Esophagus squamous epithelium (tissue), 5 donors: Measurements from ENCODE around the gene GRK2. TPM values are rescaled to one million over a fixed set of nuclear protein-coding genes. Genes with fewer than 3 reads are reported as not detected.
"Not testable (repeated sequence)": the region's sequence is repeated elsewhere in the genome, so short reads cannot be mapped to it uniquely, and the experiment has no call there.

Experiments used
- DNase-seq: peaks from one replicate; lab custom pipeline; 2025; lab: John Stamatoyannopoulos, UW
- H3K27ac ChIP-seq, 4 donors: fragments of 200-600 bp; sonication (generic); one replicate each; pipeline ENCODE4 v1.5.1; 2016 to 2019; ENCODE audit warnings: mild to moderate bottlenecking in 1 of 4
- H3K27me3 ChIP-seq, 4 donors: fragments of 200-600 bp; sonication (generic); 1 replicate in 3 of 4; 2 replicates in 1 of 4; pipeline versions ENCODE4 v1.5.1 to v1.6.0; 2017 to 2021; ENCODE audit warnings: antibody characterized with exemption in 1 of 4
- H3K36me3 ChIP-seq, 3 donors: fragments of 200-600 bp; sonication (generic); one replicate each; pipeline ENCODE4 v1.5.1; 2016 to 2019
- H3K4me1 ChIP-seq, 3 donors: fragments of 200-600 bp; sonication (generic); one replicate each; pipeline ENCODE4 v1.5.1; 2017 to 2019
- H3K4me3 ChIP-seq, 4 donors: fragments of 200-600 bp; sonication (generic); 1 replicate in 3 of 4; 2 replicates in 1 of 4; pipeline ENCODE4 v1.5.1; 2016 to 2019; ENCODE audit warnings: mild to moderate bottlenecking in 2 of 4, moderate library complexity in 1 of 4
- H3K9me3 ChIP-seq, 3 donors: fragments of 200-600 bp; sonication (generic); one replicate each; pipeline ENCODE4 v1.5.1; 2016 to 2019
- POLR2A ChIP-seq, 4 donors: fragments of 450-650 bp; IDR thresholded peaks; one replicate each; pipeline ENCODE4 v1.6.1; 2017; ENCODE audit warnings: antibody characterized with exemption in 4 of 4, mild to moderate bottlenecking in 4 of 4, moderate library complexity in 3 of 4
- WGBS, 2 donors: methylation state at CpG; one replicate each; pipeline ENCODE4 v1.1.5; 2018; 5-methylcytosine and 5-hydroxymethylcytosine counted together
- intact Hi-C: fragments of 100-400 bp; cut with DNase I; formaldehyde crosslinking; loops from one replicate; pipeline ENCODE4 v1.15.0; 2022
- total RNA-seq, 4 donors: library from RNA; depleted of rRNA; stranded (reverse); fragments of >200 nt; gene quantifications; one replicate each; pipeline ENCODE4 v1.1.0, GENCODE V29; 2016
- TF ChIP-seq, protein P1 (sequence below), 6 experiments: fragments of 450-650 bp in 4 of 6; fragments of 200-600 bp in 2 of 6; sonication (generic) in 2 of 6; IDR thresholded peaks; one replicate each; pipeline ENCODE4 v1.5.1; 2016 to 2019; ENCODE audit warnings: antibody characterized with exemption in 6 of 6, mild to moderate bottlenecking in 4 of 6, moderate library complexity in 4 of 6
- donor health status: DM: yes; HTN: yes; CAD: no.

GRK2 gene
- total RNA-seq, 4 donors from 2014 or later, result 54.1 to 93.2 (median 68.5) TPM

DNA sequence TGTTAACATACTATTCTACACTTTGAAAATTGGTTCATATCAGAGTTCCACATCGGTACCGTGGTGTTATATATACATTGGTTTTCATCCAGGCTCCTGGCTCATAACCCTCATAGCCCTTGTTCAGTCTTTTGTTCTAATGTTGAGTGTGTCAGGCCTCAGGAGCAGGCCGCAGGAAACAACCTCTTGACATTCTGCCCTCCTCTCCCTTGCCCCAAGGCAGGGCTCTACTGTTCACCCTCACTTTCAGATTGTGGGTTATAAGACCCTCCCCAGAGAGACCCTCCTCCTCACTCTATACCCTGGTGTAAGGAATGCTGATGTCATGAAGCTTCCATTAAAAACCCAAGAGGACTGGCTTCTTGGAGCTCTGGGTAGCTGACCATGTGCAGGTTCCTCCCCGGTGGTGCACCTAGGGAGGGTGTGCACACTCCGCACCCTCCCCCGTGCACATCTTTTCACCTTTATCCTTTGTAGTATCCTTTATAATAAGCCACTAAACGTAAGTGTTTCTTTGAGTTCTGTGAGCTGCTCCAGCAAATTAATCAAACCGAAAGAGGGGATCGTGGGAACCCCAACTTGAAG, 49.1 kb downstream of the GRK2 start:
- peak overlapping the region; percentile 64 to 99 (median 96) for H3K27ac ChIP-seq
- peaks cover 0 to 9% (median 0%) of the 10 kb centered on the region in 3 donors for H3K36me3 ChIP-seq
- no peaks in the 10 kb centered on the region for H3K27me3 ChIP-seq
- no peak overlapping the region for H3K4me3 ChIP-seq
- no peak for TF ChIP-seq POLR2A (IDR thresholded peaks at IDR 0.05)
- TF ChIP-seq, protein P1, sequence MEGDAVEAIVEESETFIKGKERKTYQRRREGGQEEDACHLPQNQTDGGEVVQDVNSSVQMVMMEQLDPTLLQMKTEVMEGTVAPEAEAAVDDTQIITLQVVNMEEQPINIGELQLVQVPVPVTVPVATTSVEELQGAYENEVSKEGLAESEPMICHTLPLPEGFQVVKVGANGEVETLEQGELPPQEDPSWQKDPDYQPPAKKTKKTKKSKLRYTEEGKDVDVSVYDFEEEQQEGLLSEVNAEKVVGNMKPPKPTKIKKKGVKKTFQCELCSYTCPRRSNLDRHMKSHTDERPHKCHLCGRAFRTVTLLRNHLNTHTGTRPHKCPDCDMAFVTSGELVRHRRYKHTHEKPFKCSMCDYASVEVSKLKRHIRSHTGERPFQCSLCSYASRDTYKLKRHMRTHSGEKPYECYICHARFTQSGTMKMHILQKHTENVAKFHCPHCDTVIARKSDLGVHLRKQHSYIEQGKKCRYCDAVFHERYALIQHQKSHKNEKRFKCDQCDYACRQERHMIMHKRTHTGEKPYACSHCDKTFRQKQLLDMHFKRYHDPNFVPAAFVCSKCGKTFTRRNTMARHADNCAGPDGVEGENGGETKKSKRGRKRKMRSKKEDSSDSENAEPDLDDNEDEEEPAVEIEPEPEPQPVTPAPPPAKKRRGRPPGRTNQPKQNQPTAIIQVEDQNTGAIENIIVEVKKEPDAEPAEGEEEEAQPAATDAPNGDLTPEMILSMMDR (IDR thresholded peaks at IDR 0.05), result no peak
- WGBS, 2 donors, result 70% methylated on average over 9 of the region's 9 CpGs
- DNase-seq, result no peak
- intact Hi-C loops, result loop anchor here (5.0 to 10.0 kb wide), 2 partner anchors 48 to 261 kb away; partner anchors contain the start of genes GRK2 and RHOD
- no peaks in the 10 kb centered on the region for H3K9me3 ChIP-seq
- H3K4me1 ChIP-seq, result peaks cover 46 to 90% (median 48%) of the 10 kb centered on the region in 3 donors

DNA sequence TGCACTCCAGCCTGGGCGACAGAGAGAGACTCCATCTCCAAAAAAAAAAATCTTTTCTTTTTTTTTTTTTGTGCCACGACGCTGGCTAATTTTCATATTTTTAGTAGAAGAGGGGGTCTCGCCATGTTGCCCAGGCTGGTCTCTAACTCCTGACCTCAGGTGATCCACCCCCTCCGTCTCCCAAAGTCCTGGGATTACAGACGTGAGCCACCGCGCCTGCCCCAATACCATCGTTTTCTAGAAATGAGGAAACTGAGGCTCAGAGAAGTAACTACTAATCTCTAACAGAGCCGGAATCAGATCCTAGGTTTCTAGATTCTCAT, 50.6 kb downstream of the GRK2 start:
- WGBS, 2 donors, result 0% methylated on average over 5 to 7 of the region's 10 CpGs
- H3K36me3 ChIP-seq, result peaks cover 0 to 8% (median 0%) of the 10 kb centered on the region in 3 donors
- H3K27me3 ChIP-seq, result no peaks in the 10 kb centered on the region
- peak overlapping the region; percentile 77 to 86 (median 81) for H3K4me3 ChIP-seq
- intact Hi-C loops, result loop anchor here (5.0 to 10.0 kb wide), 2 partner anchors 50 to 262 kb away; partner anchors contain the start of genes GRK2 and RHOD
- H3K9me3 ChIP-seq, result no peaks in the 10 kb centered on the region
- DNase-seq, result no peak
- peaks cover 37 to 85% (median 42%) of the 10 kb centered on the region in 3 donors for H3K4me1 ChIP-seq
- peak overlapping the region; percentile 96 to 99 (median 98) for H3K27ac ChIP-seq
- TF ChIP-seq, protein P1 (IDR thresholded peaks at IDR 0.05), result no peak
- TF ChIP-seq POLR2A (IDR thresholded peaks at IDR 0.05), result no peak

DNA sequence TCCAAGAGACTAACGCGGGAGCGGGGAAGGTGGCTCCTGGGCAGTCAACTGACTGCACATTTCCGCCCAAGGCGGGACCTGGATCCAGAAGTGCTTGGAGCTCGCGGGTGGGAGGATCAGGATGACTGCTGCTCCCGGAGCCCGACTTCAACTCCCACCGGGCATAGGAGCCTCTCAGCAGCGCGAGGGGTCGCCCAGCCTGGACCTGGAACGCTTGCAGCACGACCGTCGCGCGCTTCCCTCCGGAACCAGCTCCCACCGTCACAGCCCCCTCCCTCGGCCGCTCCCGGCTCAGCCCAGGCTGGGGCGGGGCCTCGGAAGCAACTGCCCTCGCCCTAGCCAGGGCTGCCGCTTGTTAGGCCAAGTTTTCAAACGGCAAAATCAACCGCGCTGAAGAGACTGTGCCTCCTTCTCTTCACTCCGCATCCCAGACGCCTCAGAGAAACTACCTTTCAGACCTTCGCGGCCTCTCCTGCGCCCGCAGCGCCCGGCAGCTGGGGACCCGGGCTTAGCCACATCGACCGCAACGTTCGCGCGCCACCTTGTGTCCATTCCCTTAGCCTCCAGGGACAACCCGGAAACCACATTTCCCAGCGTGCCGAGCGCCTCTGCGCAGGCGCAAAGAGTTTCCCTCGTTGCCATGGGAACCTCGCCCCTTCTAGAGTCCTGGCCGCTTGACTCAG, 51.1 kb downstream of the GRK2 start:
- Histone ChIP-seq H3K4me1 (peaks cover 32 to 80% (median 37%) of the 10 kb centered on the region in 3 donors), H3K9me3 (no peaks in the 10 kb centered on the region), H3K27me3 (no peaks in the 10 kb centered on the region), H3K4me3 (peak overlapping the region; percentile 77 to 86 (median 81)), H3K36me3 (peaks cover 0 to 13% (median 0%) of the 10 kb centered on the region in 3 donors), H3K27ac (peak overlapping the region; percentile 96 to 99 (median 98))
- WGBS, 2 donors, result 0 to 1% methylated on average over 21 to 29 of the region's 55 CpGs
- intact Hi-C loops, result loop anchor here (5.0 to 10.0 kb wide), 2 partner anchors 50 to 263 kb away; partner anchors contain the start of genes GRK2 and RHOD
- peak; percentile 70 for DNase-seq
- TF ChIP-seq, protein P1 (IDR thresholded peaks at IDR 0.05), result peak; percentile 93 to 99 (median 99)
- peak in 3 of 4 donors; percentile 46 to 68 (median 67) for TF ChIP-seq POLR2A (IDR thresholded peaks at IDR 0.05)

DNA sequence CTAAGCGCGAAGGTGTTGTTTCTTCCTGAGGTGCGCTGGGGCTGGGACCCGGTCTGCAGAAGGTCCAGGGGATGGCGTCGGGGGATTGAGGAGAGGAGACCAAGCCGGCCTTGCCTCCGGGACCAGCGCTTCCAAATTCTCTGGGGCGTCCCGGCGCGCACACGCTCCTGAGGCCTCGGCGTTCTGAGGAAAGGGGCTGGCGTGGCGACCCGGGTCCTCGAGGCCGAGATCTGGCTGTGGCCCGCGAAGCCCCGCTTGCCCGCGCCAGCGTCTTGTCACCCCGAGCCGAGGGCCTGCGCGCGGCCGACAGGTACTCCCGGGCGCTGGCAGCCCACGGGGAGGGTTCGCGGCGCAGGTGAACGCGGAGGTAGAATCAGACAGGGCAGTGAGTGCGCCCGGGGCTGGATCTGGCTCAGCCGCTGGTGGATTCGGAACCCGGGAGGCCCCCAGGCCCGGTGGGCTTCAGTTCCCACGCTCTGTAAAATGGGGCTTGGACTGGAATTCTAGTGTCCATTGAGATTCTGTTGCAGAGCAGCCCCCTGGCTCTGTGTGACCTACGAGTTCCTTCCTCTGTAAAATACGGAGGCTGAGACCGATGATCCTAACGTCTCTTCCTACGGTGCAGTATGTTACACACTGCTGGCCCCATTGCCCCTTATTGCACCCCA, 51.7 kb downstream of the GRK2 start:
- intact Hi-C loops, result loop anchor here (5.0 to 10.0 kb wide), 2 partner anchors 51 to 263 kb away; partner anchors contain the start of genes GRK2 and RHOD
- H3K27ac ChIP-seq, result peak overlapping the region; percentile 96 to 99 (median 98)
- no peak for TF ChIP-seq POLR2A (IDR thresholded peaks at IDR 0.05)
- TF ChIP-seq, protein P1 (IDR thresholded peaks at IDR 0.05), result no peak
- peaks cover 0 to 20% (median 0%) of the 10 kb centered on the region in 3 donors for H3K36me3 ChIP-seq
- H3K4me1 ChIP-seq, result peaks cover 27 to 73% (median 33%) of the 10 kb centered on the region in 3 donors
- 0% methylated on average over 14 of the region's 53 CpGs; no CpG with 5 or more reads in 1 of the 2 donors for WGBS, 2 donors
- H3K9me3 ChIP-seq, result no peaks in the 10 kb centered on the region
- peak overlapping the region; percentile 77 to 86 (median 81) for H3K4me3 ChIP-seq
- no peaks in the 10 kb centered on the region for H3K27me3 ChIP-seq
- DNase-seq, result no peak

DNA sequence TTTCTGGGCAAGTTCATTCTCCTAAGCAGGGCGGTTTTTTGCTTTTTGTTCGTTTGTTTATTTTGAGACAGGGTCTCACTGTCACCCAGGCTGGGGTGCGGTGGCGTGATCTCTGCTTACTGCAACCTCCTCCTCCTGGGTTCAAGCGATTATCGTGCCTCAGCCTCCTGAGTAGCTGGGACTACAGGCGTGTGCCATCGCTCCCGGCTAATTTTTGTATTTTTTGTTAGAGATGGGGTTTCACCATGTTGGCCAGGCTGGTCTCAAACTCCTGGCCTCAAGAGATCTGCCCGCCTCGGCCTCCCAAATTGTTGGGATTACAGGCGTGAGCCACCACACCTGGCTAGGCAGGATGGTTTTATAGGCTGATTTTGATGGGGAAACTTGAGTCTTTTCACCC, 52.6 kb downstream of the GRK2 start:
- not testable (repeated sequence) for H3K27ac ChIP-seq, DNase-seq, H3K27me3 ChIP-seq, H3K9me3 ChIP-seq
- peak overlapping the region in 2 of 4 donors; percentile 83 to 86 for H3K4me3 ChIP-seq
- WGBS, 2 donors, result 85 to 88% methylated on average over 9 of the region's 12 CpGs
- peaks cover 22 to 69% (median 26%) of the 10 kb centered on the region in 3 donors for H3K4me1 ChIP-seq
- H3K36me3 ChIP-seq, result peaks cover 0 to 27% (median 0%) of the 10 kb centered on the region in 3 donors
- intact Hi-C loops, result loop anchor here (5.0 to 10.0 kb wide), 2 partner anchors 52 to 264 kb away; partner anchors contain the start of genes GRK2 and RHOD
